ENCODE measurements around the gene ATP6V0E2. TPM values are rescaled to one million over a fixed set of nuclear protein-coding genes. Genes with fewer than 3 reads are reported as not detected.

Gene ATP6V0E2
- total RNA-seq (2022; extraction: Qiagen RNA extraction; ENCODE audit: low read depth), result 45.3 to 64.3 TPM (median 59.8 TPM) in 5 replicates

DNA sequence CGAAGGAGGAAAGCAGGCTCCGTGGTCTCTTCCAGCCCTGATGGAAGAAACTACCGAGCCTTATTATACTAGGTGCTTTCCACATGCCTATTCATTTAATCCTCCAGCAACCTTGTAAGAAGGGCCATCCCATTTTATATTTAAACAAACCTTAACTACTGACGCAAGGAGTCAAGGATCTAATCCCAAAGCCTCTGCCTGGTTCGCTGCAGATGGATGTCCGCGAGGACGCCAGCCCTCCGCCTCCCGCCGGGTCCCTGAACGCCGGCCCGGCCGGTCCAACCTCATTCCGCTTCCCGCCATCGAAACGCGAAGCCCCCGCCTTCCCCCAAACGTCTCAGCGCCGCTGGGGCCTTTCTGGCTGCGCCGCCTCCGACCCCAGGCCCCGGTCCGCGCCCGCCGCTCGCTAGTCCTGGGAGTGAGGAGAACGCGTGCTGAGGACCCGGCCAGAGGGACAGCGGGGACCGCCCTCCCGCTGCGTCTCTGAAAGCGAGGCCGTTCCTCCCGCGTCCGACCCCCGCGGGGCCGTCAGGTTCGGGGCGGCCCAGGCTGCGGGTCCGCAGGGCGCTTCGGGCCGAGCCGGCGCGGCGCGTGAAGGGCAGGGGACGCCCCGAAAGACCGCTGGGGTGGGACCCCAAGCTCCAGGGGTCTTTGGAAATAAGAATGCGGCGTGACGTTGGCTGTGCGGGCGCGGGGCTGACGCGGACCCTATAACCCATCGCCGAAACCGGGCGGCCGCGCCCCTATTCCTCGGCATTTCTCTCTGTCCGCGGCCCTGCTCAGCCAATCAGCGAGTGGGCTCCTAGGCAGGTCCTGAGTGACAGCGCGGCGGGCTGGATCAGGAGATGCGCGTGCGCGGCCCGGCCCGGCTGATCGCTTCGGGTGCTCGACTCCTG is at the start of gene ATP6V0E2:
Gene ATP6V0E2 (plus strand): TSS at position 896 of the 896 bp plus-strand sequence. CDS start 97 bp downstream, outside the sequence.

GRCh38 chr7:149838224-149838991 is 35.4 kb upstream of the ATP6V0E2 start, which contains the start of gene ZNF862:
Gene ZNF862, plus strand, starts transcription at chr7:149838375. Its CDS starts 237 bp downstream, at chr7:149838612.

Other genes starting within 250 kb of the ATP6V0E2 start
- gene ZNF467, start 100.4 kb upstream of the ATP6V0E2 start, total RNA-seq (2022; extraction: Qiagen RNA extraction; ENCODE audit: low read depth), result 1.1 to 1.9 TPM (median 1.3 TPM) in 5 replicates
- 1.7 to 3.4 TPM (median 2.8 TPM) in 5 replicates for gene ZNF862, start 35.6 kb upstream of the ATP6V0E2 start, total RNA-seq (2022; extraction: Qiagen RNA extraction; ENCODE audit: low read depth)